NCI-H2029 (cell line): ENCODE data around the gene MTHFSD.

ENCODE experiments used
- DNase-seq: peaks from one replicate; lab custom pipeline; 2025; lab: John Stamatoyannopoulos, UW

The MTHFSD gene

GRCh38 chr16:86584071-86584685 is 29.1 kb upstream of the MTHFSD start:
- DNase-seq = no peak

- no peak for DNase-seq
Measured at GRCh38 chr16:86581458-86581857, 26.4 kb upstream of the MTHFSD start.

- DNase-seq = no peak
Measured at GRCh38 chr16:86580791-86581170, 25.7 kb upstream of the MTHFSD start.

GRCh38 chr16:86580063-86580790 is 25.2 kb upstream of the MTHFSD start:
- no peak for DNase-seq

- no peak for DNase-seq
Measured at GRCh38 chr16:86579268-86580062, 24.4 kb upstream of the MTHFSD start.

- DNase-seq = no peak
Measured at GRCh38 chr16:86578611-86579267, 23.7 kb upstream of the MTHFSD start.

- no peak for DNase-seq
Measured at GRCh38 chr16:86578061-86578599, 23.1 kb upstream of the MTHFSD start, which contains the start of gene FOXL1. Gene FOXL1, plus strand, starts transcription at chr16:86578549. Its CDS starts 175 bp downstream, at chr16:86578724.

- no peak for DNase-seq
Measured at GRCh38 chr16:86577314-86577971, 22.4 kb upstream of the MTHFSD start.

- DNase-seq = no peak
Measured at GRCh38 chr16:86576591-86577313, 21.7 kb upstream of the MTHFSD start.

- no peak for DNase-seq
Measured at GRCh38 chr16:86575754-86576557, 20.9 kb upstream of the MTHFSD start.

- no peak for DNase-seq
Measured at GRCh38 chr16:86575095-86575685, 20.2 kb upstream of the MTHFSD start.

- DNase-seq = no peak
Measured at GRCh38 chr16:86574646-86575045, 19.6 kb upstream of the MTHFSD start.

GRCh38 chr16:86573646-86574508 is 18.8 kb upstream of the MTHFSD start:
- no peak for DNase-seq

- no peak for DNase-seq
Measured at GRCh38 chr16:86573215-86573614, 18.2 kb upstream of the MTHFSD start.

- DNase-seq = no peak
Measured at GRCh38 chr16:86572606-86573005, 17.6 kb upstream of the MTHFSD start.

GRCh38 chr16:86572041-86572521 is 17.0 kb upstream of the MTHFSD start:
- DNase-seq = no peak

GRCh38 chr16:86571530-86571915 is 16.5 kb upstream of the MTHFSD start:
- DNase-seq = no peak
